CD4-positive, alpha-beta T cell (primary cell): Measurements from ENCODE around the gene SMU1. TPM values are rescaled to one million over a fixed set of nuclear protein-coding genes. Genes with fewer than 3 reads are reported as not detected.

Experiments
- ATAC-seq: fragments of 200-7000 bp; cut with Tn5 transposase; one replicate; pipeline ENCODE4 v1.10.0; 2022; ENCODE audit warnings: mild to moderate bottlenecking; ENCODE audit not compliant: poor library complexity
- CTCF ChIA-PET: fragments of 350-600 bp; sonication (Branson Sonifier 250); formaldehyde crosslinking; loops from one replicate; lab custom pipeline; 2021; ENCODE audit warnings: antibody characterized with exemption, inconsistent platforms; lab: Charles Lee
- POLR2A ChIA-PET: fragments of 350-600 bp; sonication (Branson Sonifier 250); formaldehyde crosslinking; loops from one replicate; lab custom pipeline; 2021; ENCODE audit warnings: antibody characterized with exemption, inconsistent platforms; lab: Charles Lee
- DNase-seq, 14 experiments: peaks; one replicate each; pipeline ENCODE4 v3.0.0-alpha.2; 2013 to 2020; ENCODE audit warnings: mixed read lengths in 2 of 14
- H3K27ac ChIP-seq, 2 donors: one replicate each; pipeline versions ENCODE4 v1.5.1 to v1.7.0; 2013; ENCODE audit warnings: low read length in 2 of 2, low read depth in 1 of 2, mild to moderate bottlenecking in 1 of 2
- H3K27me3 ChIP-seq, 2 experiments: 1 replicate in 1 of 2; 2 replicates in 1 of 2; pipeline versions ENCODE4 v1.6.1 to v1.7.0; 2013; ENCODE audit warnings: low read length in 2 of 2, control low read depth in 1 of 2, mild to moderate bottlenecking in 1 of 2, moderate library complexity in 1 of 2; ENCODE audit not compliant: insufficient read depth in 2 of 2, control insufficient read depth in 1 of 2
- H3K36me3 ChIP-seq: one replicate; pipeline ENCODE4 v1.6.1; 2013; ENCODE audit warnings: low read length, control low read depth; ENCODE audit not compliant: insufficient read depth
- H3K4me1 ChIP-seq: one replicate; pipeline ENCODE4 v1.6.1; 2013; ENCODE audit warnings: low read length, control low read depth; ENCODE audit not compliant: insufficient read depth
- H3K4me3 ChIP-seq: one replicate; pipeline ENCODE4 v1.5.1; 2013; ENCODE audit warnings: mild to moderate bottlenecking, low read length, moderate library complexity
- H3K9me3 ChIP-seq, 2 experiments: 1 replicate in 1 of 2; 2 replicates in 1 of 2; pipeline versions ENCODE4 v1.6.1 to v1.7.0; 2013; ENCODE audit warnings: low read length in 2 of 2, mild to moderate bottlenecking in 2 of 2, control low read depth in 1 of 2, moderate library complexity in 1 of 2; ENCODE audit not compliant: control insufficient read depth in 1 of 2, insufficient read depth in 1 of 2
- H3K27ac Mint-ChIP-seq: one replicate; pipeline ENCODE4 v1.8.0; 2020; ENCODE audit warnings: mixed read lengths
- H3K27me3 Mint-ChIP-seq: one replicate; pipeline ENCODE4 v1.8.0; 2021; ENCODE audit warnings: mixed read lengths
- H3K36me3 Mint-ChIP-seq: one replicate; pipeline ENCODE4 v1.8.0; 2021; ENCODE audit warnings: low read depth, mixed read lengths
- H3K4me1 Mint-ChIP-seq: one replicate; pipeline ENCODE4 v1.8.0; 2021; ENCODE audit warnings: low read depth, mixed read lengths
- H3K4me3 Mint-ChIP-seq: one replicate; pipeline ENCODE4 v1.8.0; 2020; ENCODE audit warnings: mild to moderate bottlenecking, mixed read lengths
- H3K9me3 Mint-ChIP-seq: one replicate; pipeline ENCODE4 v1.8.0; 2020; ENCODE audit warnings: mixed read lengths
- CTCF ChIP-seq: fragments of 200-600 bp; IDR thresholded peaks from one replicate; pipeline ENCODE4 v1.8.0; 2022; ENCODE audit warnings: antibody characterized with exemption, mild to moderate bottlenecking
- intact Hi-C, 2 experiments: fragments of 100-400 bp; cut with DNase I in 1 of 2; cut with micrococcal nuclease in 1 of 2; formaldehyde crosslinking; loops; one replicate each; pipeline versions ENCODE4 v1.15.1 to v1.9.0; 2023 to 2025; cut with DNase I, micrococcal nuclease
- total RNA-seq, 174 experiments: library from RNA in 2 of 174; stranded (reverse) in 2 of 174; gene quantifications; one replicate each; pipeline ENCODE4 v1.2.3 and lab custom pipeline; 2021 to 2026

SMU1 gene
- total RNA-seq, 2 experiments from 2014 or later = 25.1 to 26.0 TPM

GRCh38 chr9:33040792-33041431 is 35.6 kb downstream of the SMU1 start:
- no peak for TF ChIP-seq CTCF
- H3K36me3 ChIP-seq = peaks cover 58% of the 10 kb centered on the region
- no peak overlapping the region for H3K27ac ChIP-seq
- Mint-ChIP-seq H3K27me3 (no peaks in the 10 kb centered on the region), H3K27ac (no peak overlapping the region), H3K4me1 (peaks cover 31% of the 10 kb centered on the region), H3K36me3 (peaks cover 57% of the 10 kb centered on the region), H3K4me3 (no peak overlapping the region), H3K9me3 (no peaks in the 10 kb centered on the region)
- no peaks in the 10 kb centered on the region for H3K9me3 ChIP-seq
- ATAC-seq (no peak), DNase-seq (no peak)
- H3K27me3 ChIP-seq = no peaks in the 10 kb centered on the region
- H3K4me1 ChIP-seq = peaks cover 15% of the 10 kb centered on the region
- POLR2A ChIA-PET = interaction anchor here (0.8 kb wide), 1 partner anchor 13 kb away, joined by 3 read pairs; no protein-coding TSS in a partner anchor
- no peak overlapping the region for H3K4me3 ChIP-seq
- intact Hi-C loops = loop anchor here in 1 of 2 experiments (5.0 kb wide), 1 partner anchor 36 kb away; the partner anchor contains the start of gene SMU1
- CTCF ChIA-PET = no interaction called here

- peaks cover 100% of the 10 kb centered on the region for H3K36me3 ChIP-seq
- intact Hi-C loops = no loop called here
- no peak overlapping the region for H3K4me3 ChIP-seq
- DNase-seq (no peak), ATAC-seq (no peak)
- Mint-ChIP-seq H3K27ac (no peak overlapping the region), H3K4me3 (no peak overlapping the region), H3K27me3 (no peaks in the 10 kb centered on the region), H3K36me3 (peaks cover 99% of the 10 kb centered on the region), H3K4me1 (peaks cover 63% of the 10 kb centered on the region), H3K9me3 (no peaks in the 10 kb centered on the region)
- no peak overlapping the region for H3K27ac ChIP-seq
- H3K4me1 ChIP-seq = peaks cover 5% of the 10 kb centered on the region
- H3K9me3 ChIP-seq = no peaks in the 10 kb centered on the region
- POLR2A ChIA-PET = no interaction called here
- CTCF ChIA-PET = no interaction called here
- no peaks in the 10 kb centered on the region for H3K27me3 ChIP-seq
- no peak for TF ChIP-seq CTCF
These were observed 43.6 kb downstream of the SMU1 start for GRCh38 chr9:33032865-33033264.

GRCh38 chr9:33032292-33032691 is 44.2 kb downstream of the SMU1 start:
- Histone ChIP-seq H3K4me3 (no peak overlapping the region), H3K4me1 (peaks cover 11% of the 10 kb centered on the region), H3K27ac (no peak overlapping the region), H3K36me3 (peaks cover 99% of the 10 kb centered on the region), H3K27me3 (no peaks in the 10 kb centered on the region), H3K9me3 (no peaks in the 10 kb centered on the region)
- Mint-ChIP-seq H3K36me3 (peaks cover 99% of the 10 kb centered on the region), H3K27me3 (no peaks in the 10 kb centered on the region), H3K4me1 (peaks cover 68% of the 10 kb centered on the region), H3K27ac (no peak overlapping the region), H3K9me3 (no peaks in the 10 kb centered on the region), H3K4me3 (no peak overlapping the region)
- ChIA-PET CTCF (no interaction called here), POLR2A (no interaction called here)
- intact Hi-C loops = no loop called here
- TF ChIP-seq CTCF = no peak
- no peak for DNase-seq
- no peak for ATAC-seq
